Sigmoid colon (tissue), 7 donors: Measurements from ENCODE around the gene CROCC. TPM values are rescaled to one million over a fixed set of nuclear protein-coding genes. Genes with fewer than 3 reads are reported as not detected.
"Not testable (repeated sequence)": the region's sequence is repeated elsewhere in the genome, so short reads cannot be mapped to it uniquely, and the experiment has no call there.

Experiments used
- DNase-seq: peaks from one replicate; pipeline ENCODE4 v3.0.0-alpha.2; 2019
- H3K27ac ChIP-seq, 4 donors: fragments of 200-600 bp; sonication (generic); one replicate each; pipeline ENCODE4 v1.5.1; 2016 to 2019; ENCODE audit warnings: mild to moderate bottlenecking in 1 of 4
- H3K27me3 ChIP-seq, 3 donors: fragments of 200-600 bp; sonication (generic); one replicate each; pipeline ENCODE4 v1.5.1; 2019; ENCODE audit warnings: mild to moderate bottlenecking in 1 of 3
- H3K36me3 ChIP-seq, 4 donors: fragments of 200-600 bp; sonication (generic); one replicate each; pipeline ENCODE4 v1.5.1; 2016 to 2019
- H3K4me1 ChIP-seq, 4 donors: fragments of 200-600 bp; sonication (generic); one replicate each; pipeline ENCODE4 v1.5.1; 2017 to 2019
- H3K4me3 ChIP-seq, 4 donors: fragments of 200-600 bp; sonication (generic); one replicate each; pipeline ENCODE4 v1.5.1; 2017 to 2019; ENCODE audit warnings: mild to moderate bottlenecking in 2 of 4, moderate library complexity in 1 of 4
- H3K9me3 ChIP-seq, 4 donors: fragments of 200-600 bp in 3 of 4; sonication (generic) in 3 of 4; one replicate each; pipeline versions ENCODE4 v1.5.1 to v1.6.1; 2013 to 2019
- CTCF ChIP-seq, 4 experiments: fragments of 450-650 bp in 3 of 4; fragments of 200-600 bp in 1 of 4; IDR thresholded peaks; one replicate each; pipeline ENCODE4 v1.5.1; 2016 to 2019; ENCODE audit warnings: antibody characterized with exemption in 4 of 4, mild to moderate bottlenecking in 3 of 4, moderate library complexity in 2 of 4
- EP300 ChIP-seq, 4 donors: sonication (generic); formaldehyde crosslinking; IDR thresholded peaks; one replicate each; pipeline ENCODE4 v1.6.1; 2017; ENCODE audit warnings: antibody characterized with exemption in 4 of 4
- POLR2A ChIP-seq, 2 donors: fragments of 450-650 bp; IDR thresholded peaks; one replicate each; pipeline ENCODE4 v1.6.1; 2016; ENCODE audit warnings: antibody characterized with exemption in 2 of 2, mild to moderate bottlenecking in 2 of 2, moderate library complexity in 2 of 2
- POLR2AphosphoS5 ChIP-seq, 4 donors: sonication (generic); formaldehyde crosslinking; IDR thresholded peaks; one replicate each; pipeline ENCODE4 v1.6.1; 2017; ENCODE audit warnings: antibody characterized with exemption in 4 of 4
- WGBS, 2 donors: extraction: QIAGEN DNeasy Blood & Tissue Kit; methylation state at CpG; one replicate each; pipeline ENCODE4 v1.1.7; 2013; 5-methylcytosine and 5-hydroxymethylcytosine counted together
- intact Hi-C: fragments of 100-400 bp; cut with DNase I; formaldehyde crosslinking; loops from one replicate; pipeline ENCODE4 v1.15.1; 2023
- polyA plus RNA-seq, 3 donors: library from polyadenylated mRNA; stranded (reverse); fragments of 200-250 nt; gene quantifications; one replicate each; pipeline ENCODE4 v1.2.3, GENCODE V29; 2013
- total RNA-seq, 4 donors: library from RNA; depleted of rRNA; stranded (reverse); fragments of >200 nt; gene quantifications; one replicate each; pipeline ENCODE4 v1.1.0, GENCODE V29; 2016
- donor health status: healthy with polysubstance abuse.
- donor health status: Bipolar disorder and iron deficiency.
- donor health status: healthy.

The CROCC gene
- total and polyA plus RNA-seq, 7 donors: 3.5 to 25.5 (median 16.5) TPM

- Histone ChIP-seq H3K4me1 (no peaks in the 10 kb centered on the region), H3K27ac (no peak overlapping the region), H3K36me3 (peaks cover 0 to 81% (median 24%) of the 10 kb centered on the region in 4 donors), H3K4me3 (no peak overlapping the region), H3K27me3 (no peaks in the 10 kb centered on the region), H3K9me3 (no peaks in the 10 kb centered on the region)
- DNase-seq: no peak
- intact Hi-C loops: no loop called here
- WGBS, 2 donors: 87 to 92% methylated on average over 51 of the region's 51 CpGs
- TF ChIP-seq CTCF (IDR thresholded peaks at IDR 0.05): no peak
- TF ChIP-seq POLR2AphosphoS5 (IDR thresholded peaks at IDR 0.05): no peak
- no peak for TF ChIP-seq EP300 (IDR thresholded peaks at IDR 0.05)
- no peak for TF ChIP-seq POLR2A (IDR thresholded peaks at IDR 0.05)
Measured at GRCh38 chr1:16938351-16939321, 16.9 kb downstream of the CROCC start.

GRCh38 chr1:16939386-16940180 lies 17.9 kb downstream of the CROCC start:
- H3K36me3 ChIP-seq: peaks cover 0 to 83% (median 25%) of the 10 kb centered on the region in 4 donors
- WGBS, 2 donors: 95 to 96% methylated on average over 32 of the region's 32 CpGs
- H3K9me3 ChIP-seq, H3K4me3 ChIP-seq, H3K4me1 ChIP-seq, H3K27ac ChIP-seq, H3K27me3 ChIP-seq, intact Hi-C loops, DNase-seq: not testable (repeated sequence)

- intact Hi-C loops: no loop called here
- 93 to 95% methylated on average over 19 of the region's 19 CpGs for WGBS, 2 donors
- Histone ChIP-seq H3K9me3 (no peaks in the 10 kb centered on the region), H3K4me3 (no peak overlapping the region), H3K4me1 (no peaks in the 10 kb centered on the region), H3K36me3 (peaks cover 0 to 80% (median 23%) of the 10 kb centered on the region in 4 donors), H3K27me3 (no peaks in the 10 kb centered on the region), H3K27ac (no peak overlapping the region)
- TF ChIP-seq EP300 (IDR thresholded peaks at IDR 0.05) (no peak), POLR2AphosphoS5 (IDR thresholded peaks at IDR 0.05) (no peak), POLR2A (IDR thresholded peaks at IDR 0.05) (no peak), CTCF (IDR thresholded peaks at IDR 0.05) (no peak)
- no peak for DNase-seq
Measured at GRCh38 chr1:16944038-16944437, 22.3 kb downstream of the CROCC start.

- H3K27ac ChIP-seq, intact Hi-C loops, H3K4me3 ChIP-seq, H3K9me3 ChIP-seq, H3K27me3 ChIP-seq, H3K4me1 ChIP-seq, DNase-seq: not testable (repeated sequence)
- H3K36me3 ChIP-seq: peaks cover 0 to 71% (median 21%) of the 10 kb centered on the region in 4 donors
- 92 to 94% methylated on average over 9 of the region's 9 CpGs for WGBS, 2 donors
Measured at GRCh38 chr1:16945512-16945911, 23.8 kb downstream of the CROCC start.

- H3K4me3 ChIP-seq, DNase-seq, H3K27ac ChIP-seq, H3K27me3 ChIP-seq, intact Hi-C loops, H3K9me3 ChIP-seq, H3K4me1 ChIP-seq: not testable (repeated sequence)
- WGBS, 2 donors: 92 to 93% methylated on average over 10 to 13 of the region's 13 CpGs
- H3K36me3 ChIP-seq: peaks cover 0 to 65% (median 21%) of the 10 kb centered on the region in 4 donors
Measured at GRCh38 chr1:16946185-16946584, 24.5 kb downstream of the CROCC start.

GRCh38 chr1:16946646-16947045 lies 24.9 kb downstream of the CROCC start:
- no peaks in the 10 kb centered on the region for H3K9me3 ChIP-seq
- intact Hi-C loops: no loop called here
- no peak for DNase-seq
- H3K27ac ChIP-seq: no peak overlapping the region
- H3K36me3 ChIP-seq: peaks cover 0 to 62% (median 21%) of the 10 kb centered on the region in 4 donors
- no peak overlapping the region for H3K4me3 ChIP-seq
- H3K27me3 ChIP-seq: no peaks in the 10 kb centered on the region
- H3K4me1 ChIP-seq: no peaks in the 10 kb centered on the region
- no peak for TF ChIP-seq CTCF (IDR thresholded peaks at IDR 0.05)
- TF ChIP-seq POLR2AphosphoS5 (IDR thresholded peaks at IDR 0.05): no peak
- TF ChIP-seq EP300 (IDR thresholded peaks at IDR 0.05): no peak
- no peak for TF ChIP-seq POLR2A (IDR thresholded peaks at IDR 0.05)
- 95 to 96% methylated on average over 19 of the region's 19 CpGs for WGBS, 2 donors

- H3K9me3 ChIP-seq, DNase-seq, H3K4me3 ChIP-seq, H3K4me1 ChIP-seq, intact Hi-C loops, H3K27ac ChIP-seq, H3K27me3 ChIP-seq: not testable (repeated sequence)
- peaks cover 0 to 48% (median 19%) of the 10 kb centered on the region in 4 donors for H3K36me3 ChIP-seq
- WGBS, 2 donors: 27 to 76% methylated on average over 26 of the region's 26 CpGs
Measured at GRCh38 chr1:16948282-16948891, 26.7 kb downstream of the CROCC start.

- H3K27ac ChIP-seq, DNase-seq, H3K9me3 ChIP-seq, H3K27me3 ChIP-seq, intact Hi-C loops, H3K4me3 ChIP-seq, H3K4me1 ChIP-seq: not testable (repeated sequence)
- peaks cover 0 to 42% (median 16%) of the 10 kb centered on the region in 4 donors for H3K36me3 ChIP-seq
- WGBS, 2 donors: 19 to 69% methylated on average over 7 of the region's 7 CpGs
Measured at GRCh38 chr1:16949026-16949425, 27.3 kb downstream of the CROCC start.
